NCI-H1930 (cell line): ENCODE data around the gene UNC93B1.
"Not testable (repeated sequence)": the region's sequence is repeated elsewhere in the genome, so short reads cannot be mapped to it uniquely, and the experiment has no call there.

Experiments
- DNase-seq, 2 experiments: peaks; one replicate each; lab custom pipeline; 2025; lab: John Stamatoyannopoulos, UW

Gene UNC93B1

DNA sequence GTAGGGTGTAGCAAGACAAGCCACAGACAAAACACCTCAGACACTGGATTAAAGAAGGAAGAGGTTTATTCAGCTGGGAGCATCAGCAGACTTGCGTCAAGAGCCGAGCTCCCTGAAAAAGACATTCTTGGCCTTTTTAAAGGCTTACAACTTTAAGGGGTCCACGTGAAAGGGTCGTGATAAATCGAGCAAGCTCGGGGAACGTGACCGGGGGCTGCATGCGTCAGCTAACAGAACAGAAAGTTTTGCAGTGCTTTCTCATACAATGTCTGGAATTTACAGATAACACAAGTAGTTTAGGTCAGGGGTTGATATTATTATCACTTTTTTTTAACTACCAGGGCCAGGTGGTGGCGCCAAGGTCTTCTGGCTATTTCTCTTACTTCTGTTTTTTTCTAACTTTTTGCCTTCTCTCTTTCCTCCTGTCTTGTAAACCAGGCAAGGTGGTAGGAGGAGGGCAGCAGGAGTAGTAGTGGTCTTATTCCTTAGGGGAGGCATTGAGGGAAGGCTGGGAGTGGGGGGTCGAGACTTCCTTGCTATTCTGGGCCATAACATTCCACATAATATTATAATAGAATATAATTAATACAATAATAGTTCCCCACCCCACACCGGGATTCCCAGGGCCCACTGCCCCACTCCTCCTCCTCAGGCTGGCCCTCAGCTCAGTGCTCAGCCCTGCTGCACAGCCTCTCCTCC is 5.6 kb upstream of the UNC93B1 start:
- no peak for DNase-seq

- no peak for DNase-seq
Observed at GRCh38 chr11:68008381-68009337, 4.8 kb upstream of the UNC93B1 start.

GRCh38 chr11:68007498-68008380 is 3.8 kb upstream of the UNC93B1 start:
- no peak for DNase-seq

- DNase-seq: no peak
Observed at GRCh38 chr11:68006606-68007166, 2.8 kb upstream of the UNC93B1 start.

DNA sequence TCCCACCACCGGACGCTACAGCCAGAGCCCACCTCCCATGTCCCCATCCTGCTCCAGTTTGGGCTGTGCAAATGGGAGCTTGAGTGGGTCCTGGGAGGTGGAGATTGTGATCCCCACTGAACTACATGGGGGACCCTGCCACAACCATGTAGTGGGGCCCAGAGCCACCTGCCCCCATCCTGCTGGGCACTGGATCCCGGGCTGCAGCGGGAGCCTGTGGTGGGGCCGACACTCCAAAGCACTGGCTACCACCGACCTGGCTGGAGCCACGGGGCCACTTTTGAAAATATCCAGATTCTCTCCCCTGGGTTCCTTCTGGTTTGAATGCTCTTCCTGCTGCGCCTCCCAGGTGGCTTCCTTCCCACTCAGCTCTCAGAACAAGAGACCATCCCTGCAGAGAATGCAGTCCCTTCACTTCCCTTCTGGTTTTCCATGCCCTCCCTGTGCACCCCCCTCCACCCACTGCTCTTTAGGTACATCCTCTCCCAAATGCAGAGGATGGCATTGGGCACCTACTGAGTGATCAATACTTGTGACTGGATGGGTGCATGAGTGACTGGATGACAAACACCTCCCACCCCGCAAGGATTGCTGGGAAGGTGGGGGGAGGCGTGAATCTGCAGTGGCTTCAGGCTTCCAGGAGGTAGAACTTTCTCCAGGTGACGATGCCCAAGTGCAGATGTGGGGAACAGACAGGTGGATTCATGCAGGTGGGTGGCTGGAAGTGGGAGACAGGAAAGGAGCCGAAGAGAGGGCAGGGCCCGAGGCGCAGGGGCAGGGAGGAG is 846 bp upstream of the UNC93B1 start:
- DNase-seq: no peak

DNA sequence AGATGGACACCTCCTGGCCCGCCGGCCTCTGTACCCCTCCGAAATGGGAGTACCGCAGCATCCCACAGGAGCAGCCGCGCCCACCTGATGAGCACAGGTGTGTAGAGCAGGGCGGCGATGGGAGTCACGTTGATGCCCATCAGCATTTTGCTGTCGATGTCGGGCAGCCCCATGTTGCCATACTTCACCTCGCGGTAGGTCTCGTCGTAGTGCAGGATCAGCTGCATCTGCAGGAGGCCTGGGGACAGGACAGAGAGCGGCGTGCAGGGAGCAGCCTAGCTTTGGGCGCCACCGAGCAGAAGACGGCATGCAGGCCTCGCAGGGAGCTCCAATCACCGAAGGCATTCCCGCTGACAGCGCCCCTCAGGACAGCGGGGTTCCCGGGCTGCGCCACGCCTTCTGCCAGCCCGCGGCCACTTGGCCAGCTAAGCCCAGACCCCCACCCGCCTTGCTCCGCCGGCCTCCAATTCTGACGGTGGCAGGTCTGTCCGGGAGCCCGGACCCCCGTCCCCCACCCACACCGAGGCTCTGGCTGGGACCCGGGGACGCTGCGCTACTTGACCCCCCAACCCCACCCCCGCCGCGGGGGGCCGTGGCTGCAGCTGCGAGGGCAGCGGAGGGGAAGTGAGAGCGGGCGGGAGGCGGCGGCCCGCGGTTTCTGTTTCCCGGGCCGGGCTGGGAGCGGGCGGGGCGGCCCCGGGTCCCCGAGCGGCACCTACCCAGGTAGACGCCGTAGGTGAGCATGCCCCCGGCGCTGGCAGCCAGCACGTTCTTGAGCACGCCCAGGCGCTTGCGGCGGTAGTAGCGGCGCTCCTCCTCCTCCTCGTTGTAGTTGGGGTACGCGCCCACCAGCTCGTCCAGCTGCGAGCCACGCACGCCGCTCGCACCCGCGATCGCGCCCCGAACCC is 705 bp downstream of the UNC93B1 start:
- DNase-seq: no peak

GRCh38 chr11:68002575-68002937 is 1.3 kb downstream of the UNC93B1 start:
- no peak for DNase-seq

GRCh38 chr11:67999704-68000103 is 4.2 kb downstream of the UNC93B1 start:
- DNase-seq: no peak

DNA sequence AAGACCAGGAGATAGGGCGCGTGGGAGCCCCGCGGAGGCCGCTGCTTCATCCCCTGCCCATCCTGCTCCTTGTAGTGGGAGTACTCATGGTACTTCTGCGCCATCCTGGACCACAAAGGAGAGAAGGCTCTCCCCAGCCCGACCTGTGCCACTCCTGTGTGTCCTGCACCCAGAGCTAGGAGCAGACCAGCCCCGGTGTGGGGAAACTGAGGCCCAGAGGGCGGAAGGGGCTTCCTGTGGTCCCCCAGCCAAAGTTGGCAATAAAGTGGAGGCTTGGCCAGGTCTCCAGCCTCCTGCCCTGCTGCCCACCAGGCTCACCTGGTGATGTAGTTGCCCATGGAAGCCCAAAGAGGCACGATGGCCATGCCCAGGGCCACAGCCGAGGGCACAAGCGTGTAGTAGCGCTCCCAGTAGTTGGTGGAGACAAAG is 4.7 kb downstream of the UNC93B1 start:
- DNase-seq: no peak

DNA sequence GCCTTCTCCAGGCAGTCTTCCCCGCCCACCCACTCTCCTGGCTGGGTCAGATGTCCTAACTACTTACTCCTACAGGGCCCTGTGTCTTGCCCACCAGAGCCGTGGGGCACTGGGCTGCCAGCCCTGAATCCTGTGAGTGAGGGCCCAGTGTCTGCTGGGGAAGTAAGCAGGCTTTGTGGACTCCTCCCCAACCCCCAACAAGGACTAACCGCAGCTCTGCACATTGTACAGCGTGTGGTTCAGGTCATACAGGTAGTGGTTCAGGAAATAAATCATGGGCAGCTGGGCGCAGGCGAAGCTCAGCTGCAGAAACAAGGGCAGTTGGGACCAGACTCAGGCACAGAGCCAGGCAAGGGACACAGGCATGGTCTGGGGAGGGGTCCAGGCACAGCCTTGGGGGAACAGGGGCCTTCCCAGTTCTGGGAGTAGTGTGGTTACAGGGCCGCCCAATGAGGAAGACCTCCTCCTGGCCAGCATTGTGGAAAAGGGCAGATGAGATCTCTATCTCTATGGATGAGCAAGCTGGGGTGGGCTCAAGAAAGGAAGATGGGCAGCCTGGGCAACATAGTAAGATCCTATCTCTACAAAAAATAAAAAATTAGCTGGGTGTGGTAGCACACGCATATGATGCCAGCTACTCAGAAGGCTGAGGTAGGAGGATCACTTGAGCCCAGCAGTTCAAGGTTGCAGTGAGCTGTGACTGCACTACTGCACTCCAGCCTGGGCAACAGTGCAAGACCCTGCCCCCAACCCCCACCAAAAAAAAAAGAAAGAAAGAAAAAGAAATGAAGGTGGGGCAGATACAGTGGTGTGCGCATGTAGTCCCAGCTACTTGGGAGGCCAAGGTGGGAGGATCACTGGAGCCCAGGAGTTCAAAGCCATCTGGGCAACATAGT is 5.5 kb downstream of the UNC93B1 start:
- DNase-seq: no peak

GRCh38 chr11:67997475-67997921 is 6.4 kb downstream of the UNC93B1 start:
- DNase-seq: no peak

DNA sequence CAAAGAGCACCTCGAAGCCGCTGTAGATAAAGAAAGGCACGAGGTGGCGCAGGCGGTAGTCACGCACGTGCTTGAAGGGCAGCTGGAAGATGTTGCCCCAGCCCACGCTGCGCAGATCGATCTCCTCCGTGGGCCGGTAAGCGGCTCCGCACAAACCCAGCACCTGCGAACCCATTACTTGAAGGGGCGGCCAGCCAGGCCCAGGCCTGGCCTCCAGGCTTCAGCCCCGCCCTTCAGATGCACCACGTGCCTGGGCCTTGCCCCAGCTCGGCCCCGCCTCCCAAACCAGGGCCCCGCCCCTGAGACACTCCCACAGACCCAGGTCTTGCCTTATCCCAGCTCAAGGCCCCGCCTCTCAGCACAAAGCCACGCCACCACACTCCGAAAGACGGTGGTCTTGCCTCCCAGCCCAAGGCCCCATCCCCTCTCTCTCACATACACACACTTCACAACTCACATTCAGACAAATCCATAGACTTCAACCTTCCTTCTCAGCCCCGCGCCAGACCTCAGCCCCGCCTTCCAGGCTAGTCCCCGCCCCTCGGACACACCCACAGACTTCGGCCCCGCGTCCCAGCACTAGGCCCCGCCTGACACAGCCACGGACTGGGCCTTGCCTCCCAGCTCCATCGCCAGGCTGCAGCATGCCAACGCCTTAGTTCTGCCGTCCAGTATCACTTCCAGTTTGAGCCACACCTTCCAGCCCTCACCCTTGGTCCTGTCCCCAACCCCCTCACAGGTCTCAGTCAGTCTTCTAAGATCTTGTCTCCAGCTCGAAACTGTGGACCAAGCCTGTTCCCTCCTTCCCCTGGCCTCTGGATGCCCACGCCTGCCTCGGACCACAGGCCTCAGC is 7.0 kb downstream of the UNC93B1 start:
- no peak for DNase-seq

DNA sequence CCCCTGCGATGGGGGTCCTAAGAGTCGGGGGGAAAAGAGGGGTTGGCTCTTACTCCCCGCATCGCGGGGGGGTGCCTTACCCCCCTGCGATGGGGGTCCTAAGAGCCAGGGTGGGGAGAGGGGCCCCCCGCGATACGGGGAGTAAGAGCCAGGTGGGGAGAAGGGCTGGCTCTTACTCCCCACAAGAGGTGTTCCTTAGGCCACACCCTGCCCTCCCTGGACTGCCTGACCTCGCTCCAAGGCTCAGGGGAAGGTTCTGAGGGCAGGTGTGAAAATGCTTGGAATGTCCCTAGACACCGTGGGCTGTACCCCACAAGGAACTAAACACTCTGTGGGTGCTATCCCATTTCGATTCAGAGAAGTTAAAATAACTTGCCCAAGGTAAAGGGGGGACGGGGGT is 7.8 kb downstream of the UNC93B1 start:
- no peak for DNase-seq

GRCh38 chr11:67995579-67995978 is 8.3 kb downstream of the UNC93B1 start:
- DNase-seq: not testable (repeated sequence)

- DNase-seq: not testable (repeated sequence)
Observed at GRCh38 chr11:67995129-67995528, 8.8 kb downstream of the UNC93B1 start.

DNA sequence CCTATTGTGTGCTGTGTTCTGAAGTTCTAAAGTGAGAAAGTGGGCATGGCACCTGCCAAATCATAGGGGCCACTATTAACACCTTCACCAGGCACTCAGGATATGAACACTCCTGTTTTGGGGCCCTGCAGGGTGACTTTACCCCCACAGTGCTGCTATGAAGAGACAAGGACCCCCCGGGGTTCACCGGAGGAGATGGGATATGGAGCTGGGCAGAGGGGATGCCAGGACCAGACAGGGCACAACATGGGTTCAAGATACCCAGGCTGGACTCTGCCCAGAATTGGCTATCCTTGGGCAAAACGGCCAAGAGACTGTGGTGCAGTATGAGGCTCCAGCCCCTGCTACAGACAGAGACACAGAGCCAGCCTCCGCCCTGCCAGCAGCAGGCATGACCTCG is 9.5 kb downstream of the UNC93B1 start:
- DNase-seq: not testable (repeated sequence)

DNA sequence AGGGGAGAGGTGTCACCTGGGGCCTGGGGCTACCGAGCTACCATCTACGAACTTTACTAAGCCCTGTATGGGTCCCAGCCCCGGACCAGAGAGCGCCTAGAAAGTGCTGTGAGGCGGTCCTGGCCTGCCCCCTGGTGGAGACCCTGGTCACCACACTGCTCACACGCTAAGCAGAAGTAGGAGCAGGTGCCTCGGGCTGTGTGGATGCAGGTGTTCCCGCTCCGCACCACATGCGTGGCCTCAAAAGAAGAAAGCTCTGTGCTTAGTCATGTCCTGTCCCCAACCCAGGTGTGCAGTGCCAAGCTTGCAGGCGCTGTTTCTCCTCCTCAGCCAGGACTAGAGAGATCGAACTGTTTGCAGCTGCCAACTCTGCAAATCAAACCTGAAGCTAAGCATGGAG is 10.1 kb downstream of the UNC93B1 start:
- not testable (repeated sequence) for DNase-seq
